Measurements from ENCODE around the gene TMEM151B.

TMEM151B gene

GRCh38 chr6:44263354-44264100, 6.7 kb upstream of the TMEM151B start:
- no peak for TF ChIP-seq CTCF (IDR thresholded peaks at IDR 0.05; ENCODE audit: low read depth, low read length)
- no peak for DNase-seq (ENCODE audit: extremely low read depth, low read depth)

GRCh38 chr6:44264154-44265006, 5.9 kb upstream of the TMEM151B start:
- DNase-seq (ENCODE audit: extremely low read depth, low read depth): no peak
- TF ChIP-seq CTCF (IDR thresholded peaks at IDR 0.05; ENCODE audit: low read depth, low read length): no peak

- peak; percentile 38 for TF ChIP-seq CTCF (IDR thresholded peaks at IDR 0.05; ENCODE audit: low read depth, low read length)
- peak; percentile 76 for DNase-seq (ENCODE audit: extremely low read depth, low read depth)
These were observed 5.1 kb upstream of the TMEM151B start, which contains the start of gene NFKBIE for GRCh38 chr6:44265007-44265721. Gene NFKBIE, minus strand, starts transcription at chr6:44265551. Its CDS starts 205 bp downstream, at chr6:44265346.

- TF ChIP-seq CTCF (IDR thresholded peaks at IDR 0.05; ENCODE audit: low read depth, low read length): no peak
- no peak for DNase-seq (ENCODE audit: extremely low read depth, low read depth)
These were observed 4.5 kb upstream of the TMEM151B start for GRCh38 chr6:44265722-44266233.

GRCh38 chr6:44266347-44266746, 3.9 kb upstream of the TMEM151B start:
- TF ChIP-seq CTCF (IDR thresholded peaks at IDR 0.05; ENCODE audit: low read depth, low read length): no peak
- no peak for DNase-seq (ENCODE audit: extremely low read depth, low read depth)

- DNase-seq (ENCODE audit: extremely low read depth, low read depth): no peak
- TF ChIP-seq CTCF (IDR thresholded peaks at IDR 0.05; ENCODE audit: low read depth, low read length): no peak
These were observed 3.0 kb upstream of the TMEM151B start for GRCh38 chr6:44267252-44267651.
